Mesenchymal stem cell (in vitro differentiated cells and primary cell): ENCODE results near the gene SOWAHC.

Experiments used
- DNase-seq: peaks from one replicate; pipeline ENCODE4 v3.0.0-alpha.2; 2013
- H2AFZ ChIP-seq: one replicate; pipeline ENCODE4 v1.6.1; 2013; ENCODE audit warnings: low read depth, mild to moderate bottlenecking, control low read depth, inconsistent platforms, low read length, moderate library complexity
- H2AK5ac ChIP-seq: 2 replicates; pipeline ENCODE4 v1.6.1; 2013; ENCODE audit warnings: low read length, moderate library complexity, mild to moderate bottlenecking, inconsistent platforms; ENCODE audit not compliant: severe bottlenecking
- H2BK120ac ChIP-seq: one replicate; pipeline ENCODE4 v1.6.1; 2013; ENCODE audit warnings: low read depth, mild to moderate bottlenecking, inconsistent platforms, low read length, moderate library complexity
- H2BK12ac ChIP-seq, 2 experiments: one replicate each; pipeline ENCODE4 v1.6.1; 2013; ENCODE audit warnings: inconsistent platforms in 2 of 2, low read length in 2 of 2, mild to moderate bottlenecking in 2 of 2, moderate library complexity in 2 of 2, control low read depth in 1 of 2
- H2BK15ac ChIP-seq: one replicate; pipeline ENCODE4 v1.6.1; 2013; ENCODE audit warnings: mild to moderate bottlenecking, low read depth, inconsistent platforms; ENCODE audit not compliant: poor library complexity, severe bottlenecking
- H2BK5ac ChIP-seq: 2 replicates; pipeline ENCODE4 v1.6.1; 2013; ENCODE audit warnings: low read depth, mild to moderate bottlenecking, low read length, control low read depth, inconsistent platforms; ENCODE audit not compliant: poor library complexity, severe bottlenecking
- H3K14ac ChIP-seq, 2 experiments: one replicate each; pipeline ENCODE4 v1.6.1; 2013; ENCODE audit warnings: inconsistent platforms in 2 of 2, low read length in 2 of 2, control low read depth in 1 of 2, mild to moderate bottlenecking in 1 of 2, moderate library complexity in 1 of 2
- H3K18ac ChIP-seq, 2 experiments: one replicate each; pipeline ENCODE4 v1.6.1; 2013; ENCODE audit warnings: inconsistent platforms in 2 of 2, low read length in 2 of 2, control low read depth in 1 of 2, low read depth in 1 of 2, mild to moderate bottlenecking in 1 of 2
- H3K23ac ChIP-seq, 2 experiments: one replicate each; pipeline ENCODE4 v1.6.1; 2013; ENCODE audit warnings: inconsistent platforms in 2 of 2, low read length in 2 of 2, mild to moderate bottlenecking in 2 of 2, moderate library complexity in 2 of 2, control low read depth in 1 of 2
- H3K27ac ChIP-seq: 2 replicates; pipeline ENCODE4 v1.5.1; 2013; ENCODE audit warnings: mild to moderate bottlenecking, moderate library complexity, low read length, control low read depth, inconsistent platforms; ENCODE audit not compliant: poor library complexity, severe bottlenecking
- H3K27me3 ChIP-seq, 2 experiments: 2 replicates each; pipeline versions ENCODE4 v1.6.1 to v1.7.0; 2013; ENCODE audit warnings: low read length in 2 of 2, mild to moderate bottlenecking in 2 of 2, moderate library complexity in 2 of 2, control low read depth in 1 of 2, inconsistent platforms in 1 of 2; ENCODE audit not compliant: control insufficient read depth in 1 of 2, insufficient read depth in 1 of 2
- H3K36me3 ChIP-seq, 2 experiments: 2 replicates each; pipeline versions ENCODE4 v1.6.1 to v1.7.0; 2013; ENCODE audit warnings: low read length in 2 of 2, control low read depth in 1 of 2, inconsistent platforms in 1 of 2, low read depth in 1 of 2, mild to moderate bottlenecking in 1 of 2; ENCODE audit not compliant: insufficient read depth in 2 of 2, control insufficient read depth in 1 of 2
- H3K4ac ChIP-seq, 2 experiments: one replicate each; pipeline ENCODE4 v1.6.1; 2013; ENCODE audit warnings: inconsistent platforms in 2 of 2, low read length in 2 of 2, mild to moderate bottlenecking in 2 of 2, moderate library complexity in 2 of 2, control low read depth in 1 of 2, low read depth in 1 of 2
- H3K4me1 ChIP-seq: 2 replicates; pipeline ENCODE4 v1.6.1; 2013; ENCODE audit warnings: low read depth, low read length, control low read depth; ENCODE audit not compliant: control insufficient read depth, insufficient read depth
- H3K4me2 ChIP-seq: 2 replicates; pipeline ENCODE4 v1.6.1; 2013; ENCODE audit warnings: low read length, mild to moderate bottlenecking, inconsistent platforms; ENCODE audit not compliant: poor library complexity, severe bottlenecking
- H3K4me3 ChIP-seq, 2 experiments: 2 replicates each; pipeline versions ENCODE4 v1.5.1 to v1.7.0; 2013; ENCODE audit warnings: low read length in 2 of 2, mild to moderate bottlenecking in 2 of 2, control low read depth in 1 of 2, low read depth in 1 of 2; ENCODE audit not compliant: insufficient read depth in 1 of 2
- H3K79me1 ChIP-seq: replicated peaks from 2 replicates; pipeline ENCODE4 v1.6.1; 2013; ENCODE audit warnings: mild to moderate bottlenecking, control low read depth, low read length, inconsistent platforms; ENCODE audit not compliant: poor library complexity, severe bottlenecking
- H3K9ac ChIP-seq: 2 replicates; pipeline ENCODE4 v1.7.0; 2013; ENCODE audit warnings: mild to moderate bottlenecking, low read length, moderate library complexity
- H3K9me3 ChIP-seq: 2 replicates; pipeline ENCODE4 v1.7.0; 2013; ENCODE audit warnings: mild to moderate bottlenecking, low read length; ENCODE audit not compliant: control insufficient read depth
- H4K8ac ChIP-seq: one replicate; pipeline ENCODE4 v1.6.1; 2013; ENCODE audit warnings: inconsistent platforms, mild to moderate bottlenecking, low read length, moderate library complexity
- H4K91ac ChIP-seq: one replicate; pipeline ENCODE4 v1.6.1; 2013; ENCODE audit warnings: mild to moderate bottlenecking, low read length, inconsistent platforms
- WGBS: methylation state at CpG from one replicate; pipeline ENCODE4 v1.1.7; 2013; ENCODE audit warnings: mixed read lengths; 5-methylcytosine and 5-hydroxymethylcytosine counted together

The SOWAHC gene

DNA sequence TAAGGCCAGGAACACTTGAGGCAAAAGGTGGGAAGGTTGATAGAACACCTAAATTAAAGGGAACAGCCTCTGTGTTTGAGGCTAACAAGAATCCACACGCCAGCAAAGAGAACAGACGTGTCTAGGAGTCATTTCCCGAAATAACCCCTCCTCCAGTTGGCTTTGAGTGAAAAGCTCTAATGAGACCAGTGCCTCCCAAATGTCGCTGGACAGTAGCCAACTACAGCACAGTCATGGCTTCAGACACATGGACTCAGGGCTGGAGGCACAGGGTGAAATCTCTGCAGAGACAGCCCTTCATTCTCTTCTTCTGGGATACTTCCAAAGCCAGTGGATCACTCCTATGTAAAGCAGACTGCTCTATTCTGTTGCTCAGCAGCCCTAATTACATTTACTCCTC lies 49.6 kb downstream of the SOWAHC start:
- 72% methylated on average over 4 of the region's 4 CpGs for WGBS
- Histone ChIP-seq H3K23ac (no peak overlapping the region), H2AK5ac (no peak overlapping the region), H2BK120ac (no peak overlapping the region), H3K9ac (peak overlapping the region; percentile 19), H3K4me1 (peaks cover 2% of the 10 kb centered on the region), H3K27ac (no peak overlapping the region), H3K27me3 (peaks cover 0 to 27% of the 10 kb centered on the region in 2 experiments), H3K14ac (no peak overlapping the region), H3K36me3 (no peaks in the 10 kb centered on the region), H4K91ac (no peak overlapping the region), H2BK5ac (no peak overlapping the region), H2BK15ac (no peak overlapping the region), H4K8ac (no peak overlapping the region), H3K4ac (no peak overlapping the region), H3K79me1 (no peaks in the 10 kb centered on the region), H3K4me2 (no peak overlapping the region), H3K9me3 (no peaks in the 10 kb centered on the region), H2BK12ac (no peak overlapping the region), H3K4me3 (peak overlapping the region in 1 of 2 experiments; percentile 11), H2AFZ (no peak overlapping the region), H3K18ac (no peak overlapping the region)
- peak; percentile 22 for DNase-seq

DNA sequence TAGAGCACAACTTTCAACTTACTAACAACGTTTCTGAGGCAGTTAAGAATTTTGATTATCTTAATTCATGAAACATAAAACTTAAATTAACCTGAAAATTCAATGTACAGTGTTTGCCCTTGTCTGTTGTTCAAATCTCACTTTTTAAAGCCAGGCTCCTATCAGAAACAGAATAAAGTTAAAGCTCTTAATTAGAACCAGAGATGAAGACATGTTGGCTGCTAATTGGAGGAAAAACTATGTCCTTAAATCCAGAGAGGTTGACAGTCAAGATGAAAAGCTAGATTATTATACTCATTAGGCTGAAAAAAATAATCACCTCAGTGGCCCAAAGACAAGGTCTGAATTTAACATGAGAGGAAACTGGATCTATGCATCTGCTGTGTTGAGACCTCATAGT lies 52.3 kb downstream of the SOWAHC start:
- H2BK5ac ChIP-seq, result no peak overlapping the region
- H3K14ac ChIP-seq, result no peak overlapping the region
- no peak overlapping the region for H4K8ac ChIP-seq
- no peaks in the 10 kb centered on the region for H3K36me3 ChIP-seq
- H3K23ac ChIP-seq, result no peak overlapping the region
- H3K4me3 ChIP-seq, result no peak overlapping the region
- H3K9me3 ChIP-seq, result no peaks in the 10 kb centered on the region
- H4K91ac ChIP-seq, result no peak overlapping the region
- no peak overlapping the region for H3K4me2 ChIP-seq
- H2BK12ac ChIP-seq, result no peak overlapping the region
- no CpG with 5 or more reads among the region's 1 CpG for WGBS
- H2AFZ ChIP-seq, result no peak overlapping the region
- H3K27me3 ChIP-seq, result peaks cover 0 to 27% of the 10 kb centered on the region in 2 experiments
- H3K79me1 ChIP-seq, result no peaks in the 10 kb centered on the region
- no peak overlapping the region for H2BK120ac ChIP-seq
- H3K18ac ChIP-seq, result no peak overlapping the region
- H3K9ac ChIP-seq, result no peak overlapping the region
- H3K4me1 ChIP-seq, result no peaks in the 10 kb centered on the region
- no peak overlapping the region for H3K27ac ChIP-seq
- H3K4ac ChIP-seq, result no peak overlapping the region
- H2AK5ac ChIP-seq, result no peak overlapping the region
- DNase-seq, result no peak
- H2BK15ac ChIP-seq, result no peak overlapping the region
